HG03460 (cell line): ENCODE measurements around the gene ZNF397.

Source experiments
- ATAC-seq: cut with Tn5 transposase; IDR thresholded peaks from one replicate; pipeline ENCODE4 v1.9.1; 2021; ENCODE audit not compliant: unreplicated experiment

ZNF397 gene

GRCh38 chr18:35290094-35290735 is 49.4 kb downstream of the ZNF397 start, which contains the start of gene ZSCAN30:
ZSCAN30 (minus strand) TSS chr18:35290229; CDS start chr18:35264352, 25,877 bp downstream.
- ATAC-seq, result peak; percentile 94

DNA sequence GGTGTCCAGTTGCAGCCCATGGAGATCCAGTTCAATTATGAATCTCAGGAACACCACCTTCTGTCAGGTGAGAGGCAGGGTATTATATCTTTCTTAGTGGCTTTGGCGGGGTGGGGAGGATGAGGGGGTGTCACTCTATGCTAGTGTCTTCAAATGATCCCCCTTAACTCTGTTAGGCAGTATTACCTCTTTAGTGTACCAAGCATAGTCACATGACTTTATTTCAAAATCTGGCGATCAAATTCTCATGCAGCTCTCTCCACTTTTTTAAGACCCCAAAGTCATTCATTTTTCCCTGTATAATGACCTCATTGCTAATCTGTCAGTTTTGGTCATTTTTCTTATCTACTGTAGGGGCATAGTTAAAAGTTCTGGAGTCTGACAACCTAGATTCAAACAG is 50.3 kb downstream of the ZNF397 start:
- ATAC-seq, result no peak

DNA sequence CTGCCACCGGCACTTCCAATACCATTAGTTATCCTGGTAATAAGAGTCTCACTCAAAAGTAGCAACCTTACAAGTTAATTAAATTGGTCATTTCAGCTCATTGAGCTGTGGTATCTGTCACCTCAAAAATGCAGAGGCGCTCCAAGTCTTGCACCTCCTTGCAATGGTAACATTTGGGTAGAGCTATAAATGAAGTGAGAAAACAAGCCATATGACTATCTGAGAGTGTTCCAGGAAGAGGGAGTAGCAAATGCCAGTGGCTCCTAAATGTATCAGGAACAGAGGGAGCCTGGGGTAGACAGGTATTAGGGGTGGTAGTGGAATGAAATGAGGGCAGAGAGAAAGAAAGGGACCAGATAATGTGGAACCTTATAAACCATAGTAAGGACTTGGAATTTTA is 55.2 kb downstream of the ZNF397 start:
- no peak for ATAC-seq

DNA sequence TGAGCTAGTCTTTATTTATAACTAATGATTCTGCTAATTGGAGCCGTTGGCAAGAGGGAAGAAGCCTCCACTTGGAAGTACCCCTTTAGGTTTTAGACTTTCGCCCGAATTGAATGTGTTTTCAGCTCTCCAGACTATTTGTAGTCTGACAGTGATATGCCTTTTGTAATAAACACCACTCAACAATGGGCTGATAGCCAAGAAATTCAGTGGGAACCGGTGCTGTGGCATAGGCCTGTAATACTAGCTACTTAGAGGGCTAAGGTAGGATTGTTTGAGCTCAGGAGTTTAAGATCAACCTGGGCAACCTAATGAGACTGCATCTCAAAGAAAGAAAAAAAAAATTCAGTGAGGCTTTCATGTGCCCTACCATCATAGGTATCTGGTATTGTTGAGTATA is 62.8 kb downstream of the ZNF397 start:
- ATAC-seq, result no peak

DNA sequence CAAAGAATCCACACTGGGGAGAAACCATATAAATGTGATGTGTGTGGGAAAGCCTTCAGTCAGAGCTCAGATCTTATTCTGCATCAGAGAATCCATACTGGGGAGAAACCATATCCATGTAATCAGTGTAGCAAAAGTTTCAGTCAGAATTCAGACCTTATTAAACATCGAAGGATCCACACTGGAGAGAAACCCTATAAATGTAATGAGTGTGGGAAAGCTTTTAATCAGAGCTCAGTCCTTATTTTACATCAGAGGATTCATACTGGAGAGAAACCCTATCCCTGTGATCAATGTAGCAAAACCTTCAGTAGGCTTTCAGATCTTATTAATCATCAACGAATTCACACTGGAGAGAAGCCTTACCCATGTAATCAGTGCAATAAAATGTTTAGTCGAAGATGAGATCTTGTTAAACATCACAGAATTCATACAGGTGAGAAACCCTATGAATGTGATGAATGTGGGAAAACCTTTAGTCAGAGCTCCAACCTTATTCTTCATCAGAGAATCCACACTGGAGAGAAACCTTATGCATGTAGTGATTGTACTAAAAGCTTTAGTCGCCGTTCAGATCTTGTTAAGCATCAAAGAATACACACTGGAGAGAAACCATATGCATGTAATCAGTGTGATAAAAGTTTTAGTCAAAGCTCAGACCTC is 65.9 kb downstream of the ZNF397 start:
- no peak for ATAC-seq
